Neural progenitor cell (in vitro differentiated cells): ENCODE measurements around the gene TEX2. TPM values are rescaled to one million over a fixed set of nuclear protein-coding genes. Genes with fewer than 3 reads are reported as not detected.
"Not testable (repeated sequence)": the region's sequence is repeated elsewhere in the genome, so short reads cannot be mapped to it uniquely, and the experiment has no call there.

ENCODE experiments used
- DNase-seq: peaks from one replicate; pipeline ENCODE4 v3.0.0-alpha.2; 2016; ENCODE audit warnings: low spot score
- H2AFZ ChIP-seq: fragments of 200-600 bp; sonication (generic); replicated peaks from 2 replicates; pipeline ENCODE4 v1.6.1; 2016; ENCODE audit warnings: antibody characterized with exemption
- H3F3A ChIP-seq: fragments of 200-600 bp; sonication (generic); 2 replicates; pipeline ENCODE4 v1.6.1; 2016; ENCODE audit warnings: antibody characterized with exemption, low read depth
- H3K27ac ChIP-seq: fragments of 200-600 bp; sonication (generic); 2 replicates; pipeline ENCODE4 v1.5.1; 2016; ENCODE audit warnings: mild to moderate bottlenecking
- H3K27me3 ChIP-seq: fragments of 200-600 bp; sonication (generic); 2 replicates; pipeline ENCODE4 v1.6.1; 2016; ENCODE audit warnings: mild to moderate bottlenecking, moderate library complexity
- H3K36me3 ChIP-seq: fragments of 200-600 bp; sonication (generic); 2 replicates; pipeline ENCODE4 v1.5.1; 2016
- H3K4me1 ChIP-seq: fragments of 200-600 bp; sonication (generic); 2 replicates; pipeline ENCODE4 v1.6.1; 2016; ENCODE audit warnings: mixed run types
- H3K4me2 ChIP-seq: fragments of 200-600 bp; sonication (generic); 2 replicates; pipeline ENCODE4 v1.6.1; 2016
- H3K4me3 ChIP-seq: fragments of 200-600 bp; sonication (generic); 2 replicates; pipeline ENCODE4 v1.5.1; 2016
- H3K79me2 ChIP-seq: fragments of 200-600 bp; sonication (generic); 2 replicates; pipeline ENCODE4 v1.6.1; 2016; ENCODE audit warnings: low read depth
- H3K9ac ChIP-seq: fragments of 200-600 bp; sonication (generic); 2 replicates; pipeline ENCODE4 v1.6.1; 2016
- H3K9me3 ChIP-seq: fragments of 200-600 bp; sonication (generic); 2 replicates; pipeline ENCODE4 v1.5.1; 2016; ENCODE audit warnings: low read depth
- H4K20me1 ChIP-seq: fragments of 200-600 bp; sonication (generic); 2 replicates; pipeline ENCODE4 v1.6.1; 2016; ENCODE audit warnings: low read depth
- H3K27ac Mint-ChIP-seq: 3 replicates; pipeline ENCODE4 v1.8.0; 2021; ENCODE audit warnings: mixed read lengths
- H3K27me3 Mint-ChIP-seq: 2 replicates; pipeline ENCODE4 v1.8.0; 2022; ENCODE audit warnings: low read depth, mild to moderate bottlenecking, inconsistent platforms, moderate library complexity, mixed read lengths; ENCODE audit not compliant: insufficient read depth
- H3K36me3 Mint-ChIP-seq: 3 replicates; pipeline ENCODE4 v1.8.0; 2021; ENCODE audit warnings: mixed read lengths
- H3K4me1 Mint-ChIP-seq: 3 replicates; pipeline ENCODE4 v1.8.0; 2021; ENCODE audit warnings: mixed read lengths
- H3K4me3 Mint-ChIP-seq: 3 replicates; pipeline ENCODE4 v1.8.0; 2021; ENCODE audit warnings: mild to moderate bottlenecking, moderate library complexity, mixed read lengths
- H3K9me3 Mint-ChIP-seq: 3 replicates; pipeline ENCODE4 v1.8.0; 2020; ENCODE audit warnings: mixed read lengths
- CTCF ChIP-seq: fragments of 200-600 bp; sonication (generic); IDR thresholded peaks from 2 replicates; pipeline ENCODE4 v1.5.1; 2017; ENCODE audit warnings: antibody characterized with exemption, mild to moderate bottlenecking
- EZH2 ChIP-seq: fragments of 200-600 bp; sonication (generic); IDR thresholded peaks from 2 replicates; pipeline ENCODE4 v1.6.1; 2017; ENCODE audit warnings: antibody characterized with exemption, mild to moderate bottlenecking, moderate library complexity
- EZH2phosphoT487 ChIP-seq: fragments of 200-600 bp; sonication (generic); IDR thresholded peaks from 2 replicates; pipeline ENCODE4 v1.6.1; 2017; ENCODE audit warnings: antibody characterized with exemption
- total RNA-seq: library from RNA; depleted of rRNA; stranded (reverse); fragments of >200 nt; gene quantifications from 2 replicates; pipeline ENCODE4 v1.2.3, GENCODE V29; 2015; ENCODE audit warnings: low replicate concordance

TEX2 gene
- total RNA-seq, 1 donor from 2014 or later = 10.6 TPM

GRCh38 chr17:64223283-64223682 is 39.8 kb downstream of the TEX2 start:
- Mint-ChIP-seq H3K9me3 (peaks cover 4% of the 10 kb centered on the region), H3K27ac (no peak overlapping the region), H3K4me3 (no peak overlapping the region), H3K27me3 (no peaks in the 10 kb centered on the region), H3K36me3 (peaks cover 5% of the 10 kb centered on the region), H3K4me1 (peaks cover 8% of the 10 kb centered on the region)
- no peak overlapping the region for H3K27ac ChIP-seq
- H3K36me3 ChIP-seq = no peaks in the 10 kb centered on the region
- H3F3A ChIP-seq = no peaks in the 10 kb centered on the region
- TF ChIP-seq EZH2 = no peak
- no peak for TF ChIP-seq CTCF
- no peak for TF ChIP-seq EZH2phosphoT487
- H3K27me3 ChIP-seq = no peaks in the 10 kb centered on the region
- no peak overlapping the region for H3K4me2 ChIP-seq
- H3K4me1 ChIP-seq = no peaks in the 10 kb centered on the region
- no peaks in the 10 kb centered on the region for H3K9me3 ChIP-seq
- H3K79me2 ChIP-seq = peaks cover 56% of the 10 kb centered on the region
- H3K4me3 ChIP-seq = no peak overlapping the region
- no peak overlapping the region for H2AFZ ChIP-seq
- no peak overlapping the region for H3K9ac ChIP-seq
- DNase-seq = no peak
- no peaks in the 10 kb centered on the region for H4K20me1 ChIP-seq

- H3K36me3 Mint-ChIP-seq = peaks cover 5% of the 10 kb centered on the region
- peaks cover 11% of the 10 kb centered on the region for H3K4me1 ChIP-seq
Observed at GRCh38 chr17:64221679-64222078, 41.4 kb downstream of the TEX2 start.

GRCh38 chr17:64220604-64221003 is 42.5 kb downstream of the TEX2 start:
- not testable (repeated sequence) for DNase-seq, H3K27me3 ChIP-seq, H3K4me2 ChIP-seq, H3K4me3 ChIP-seq, H4K20me1 ChIP-seq, H3K4me3 Mint-ChIP-seq, H3K9me3 ChIP-seq, H3K27ac ChIP-seq, H2AFZ ChIP-seq, H3K36me3 ChIP-seq, H3F3A ChIP-seq, H3K27me3 Mint-ChIP-seq, H3K9me3 Mint-ChIP-seq, H3K27ac Mint-ChIP-seq, H3K9ac ChIP-seq, H3K36me3 Mint-ChIP-seq
- Histone ChIP-seq H3K79me2 (peaks cover 60% of the 10 kb centered on the region), H3K4me1 (peaks cover 16% of the 10 kb centered on the region)
- peaks cover 25% of the 10 kb centered on the region for H3K4me1 Mint-ChIP-seq

More at GRCh38 chr17:64221679-64222078, 41.4 kb downstream of the TEX2 start:
- Histone ChIP-seq H3K27ac (no peak overlapping the region), H3K4me3 (no peak overlapping the region), H3K27me3 (no peaks in the 10 kb centered on the region), H3K9ac (no peak overlapping the region), H3K4me2 (no peak overlapping the region), H3K9me3 (no peaks in the 10 kb centered on the region), H2AFZ (no peak overlapping the region), H3F3A (peaks cover 5% of the 10 kb centered on the region), H4K20me1 (no peaks in the 10 kb centered on the region), H3K79me2 (peaks cover 64% of the 10 kb centered on the region), H3K36me3 (no peaks in the 10 kb centered on the region)
- DNase-seq = no peak
- H3K27me3 Mint-ChIP-seq = no peaks in the 10 kb centered on the region
- H3K9me3 Mint-ChIP-seq = peaks cover 4% of the 10 kb centered on the region
- peaks cover 20% of the 10 kb centered on the region for H3K4me1 Mint-ChIP-seq
- TF ChIP-seq CTCF = no peak
- TF ChIP-seq EZH2 = no peak
- no peak for TF ChIP-seq EZH2phosphoT487
- no peak overlapping the region for H3K27ac Mint-ChIP-seq
- no peak overlapping the region for H3K4me3 Mint-ChIP-seq

- peaks cover 16% of the 10 kb centered on the region for H3K4me1 ChIP-seq
- TF ChIP-seq EZH2 = no peak
- TF ChIP-seq CTCF = no peak
- TF ChIP-seq EZH2phosphoT487 = no peak
- H3K79me2 ChIP-seq = peaks cover 55% of the 10 kb centered on the region
- H3K4me3 Mint-ChIP-seq = no peak overlapping the region
- H3K4me3 ChIP-seq = no peak overlapping the region
- H3K4me2 ChIP-seq = no peak overlapping the region
- no peaks in the 10 kb centered on the region for H3K27me3 ChIP-seq
- no peak overlapping the region for H2AFZ ChIP-seq
- no peak overlapping the region for H3K9ac ChIP-seq
- H3K9me3 ChIP-seq = no peaks in the 10 kb centered on the region
- no peaks in the 10 kb centered on the region for H3K36me3 ChIP-seq
- no peaks in the 10 kb centered on the region for H3K27me3 Mint-ChIP-seq
- peaks cover 21% of the 10 kb centered on the region for H3K4me1 Mint-ChIP-seq
- H3K27ac ChIP-seq = no peak overlapping the region
- H4K20me1 ChIP-seq = no peaks in the 10 kb centered on the region
- H3K27ac Mint-ChIP-seq = no peak overlapping the region
- no peak for DNase-seq
- H3K9me3 Mint-ChIP-seq = peaks cover 4% of the 10 kb centered on the region
- H3F3A ChIP-seq = peaks cover 5% of the 10 kb centered on the region
- H3K36me3 Mint-ChIP-seq = peaks cover 6% of the 10 kb centered on the region
Observed at GRCh38 chr17:64219571-64219970, 43.5 kb downstream of the TEX2 start.
